ENCODE results near the gene DEF6.
"Not testable (repeated sequence)": the region's sequence is repeated elsewhere in the genome, so short reads cannot be mapped to it uniquely, and the experiment has no call there.

Gene DEF6

DNA sequence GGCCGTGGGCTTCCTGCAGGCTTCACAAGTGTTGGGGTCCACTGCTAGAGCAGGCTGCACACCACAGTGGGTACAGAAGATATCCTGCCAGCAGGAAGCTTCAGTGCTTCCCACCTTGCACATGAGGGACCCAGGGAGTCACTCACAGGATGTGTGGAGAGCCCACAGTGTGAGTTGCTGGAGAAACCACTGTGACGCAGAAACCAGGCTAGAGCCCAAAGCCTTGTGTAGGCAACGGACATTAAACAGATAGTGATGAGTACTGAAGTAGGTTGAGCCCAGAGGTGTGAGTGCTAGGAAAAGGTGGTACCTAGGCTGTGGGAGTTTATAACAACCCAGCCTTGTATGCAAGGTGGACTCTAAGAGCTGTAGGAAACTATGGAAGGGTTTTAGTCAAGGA, 18.9 kb upstream of the DEF6 start:
- no peak for DNase-seq (ENCODE audit: low spot score)
- FAIRE-seq: no peak

DNA sequence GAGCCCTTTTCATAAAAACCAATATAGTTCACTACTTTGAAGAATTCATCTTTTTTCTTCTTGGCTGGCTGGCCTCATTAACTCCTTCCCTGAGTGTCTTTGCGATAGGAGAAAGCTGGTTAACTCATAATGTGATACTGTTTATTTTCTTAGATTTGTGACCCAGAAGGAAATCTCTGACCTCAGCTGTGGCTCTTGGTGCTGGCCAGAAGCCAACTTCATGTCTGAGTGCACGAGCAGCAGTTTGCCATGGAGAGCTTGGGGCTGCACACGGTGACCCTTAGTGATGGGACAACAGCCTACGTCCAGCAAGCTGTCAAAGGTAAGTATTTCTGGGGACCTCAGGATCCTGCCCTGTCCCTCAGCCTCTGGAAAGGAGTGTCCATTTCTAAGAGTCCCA, 16.7 kb upstream of the DEF6 start:
- DNase-seq (ENCODE audit: low spot score): no peak
- no peak for FAIRE-seq

- DNase-seq (ENCODE audit: low spot score) (no peak), FAIRE-seq (no peak)
These were observed 15.1 kb upstream of the DEF6 start for GRCh38 chr6:35282472-35282871.

DNA sequence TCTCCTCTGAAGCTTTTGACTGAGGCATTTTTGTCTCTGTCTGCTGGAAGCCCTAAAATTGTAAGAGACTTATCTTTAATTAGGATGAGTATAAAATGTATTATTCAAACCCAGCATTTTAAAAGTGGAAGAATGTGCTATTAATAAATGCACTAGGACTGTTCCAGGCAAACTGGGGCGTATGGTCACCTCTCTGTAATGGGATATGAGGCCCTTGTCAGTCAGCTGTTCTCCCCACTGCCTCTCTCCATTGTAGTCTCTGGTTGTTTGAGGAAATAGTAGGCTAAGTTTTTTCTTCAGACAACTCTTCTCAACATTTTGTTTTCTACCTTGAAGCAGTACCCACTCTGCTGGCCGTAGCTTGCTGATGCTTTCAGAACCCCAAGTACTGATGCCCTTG, 14.3 kb upstream of the DEF6 start:
- DNase-seq (ENCODE audit: low spot score) (no peak), FAIRE-seq (no peak)

- no peak for FAIRE-seq
These were observed 9.8 kb upstream of the DEF6 start for GRCh38 chr6:35287671-35288396.

GRCh38 chr6:35288834-35289233, 8.8 kb upstream of the DEF6 start:
- no peak for DNase-seq (ENCODE audit: low spot score)
- no peak for FAIRE-seq

More at GRCh38 chr6:35287671-35288396, 9.8 kb upstream of the DEF6 start:
- no peak for DNase-seq (ENCODE audit: low spot score)

GRCh38 chr6:35291491-35291890, 6.1 kb upstream of the DEF6 start:
- DNase-seq (ENCODE audit: low spot score): no peak
- no peak for FAIRE-seq

DNA sequence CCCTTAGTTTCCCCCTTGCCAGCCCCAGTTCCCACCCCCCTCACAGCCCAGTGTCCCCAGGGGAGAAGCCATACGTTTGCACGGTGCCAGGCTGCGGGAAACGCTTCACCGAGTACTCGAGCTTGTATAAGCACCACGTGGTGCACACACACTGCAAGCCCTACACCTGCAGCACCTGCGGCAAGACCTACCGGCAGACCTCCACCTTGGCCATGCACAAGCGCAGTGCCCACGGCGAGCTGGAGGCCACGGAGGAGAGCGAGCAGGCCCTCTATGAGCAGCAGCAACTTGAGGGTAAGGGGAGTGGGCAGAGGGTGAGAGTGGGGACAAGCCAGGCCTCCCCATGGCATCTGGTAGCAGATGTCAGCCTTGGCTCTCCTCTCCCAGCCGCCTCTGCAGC, 5.1 kb upstream of the DEF6 start:
- FAIRE-seq: no peak
- no peak for DNase-seq (ENCODE audit: low spot score)

GRCh38 chr6:35293681-35294080, 3.9 kb upstream of the DEF6 start:
- FAIRE-seq (no peak), DNase-seq (ENCODE audit: low spot score) (no peak)

GRCh38 chr6:35294308-35294945, 3.2 kb upstream of the DEF6 start:
- peak; percentile 73 for FAIRE-seq
- peak; percentile 78 for DNase-seq (ENCODE audit: low spot score)

DNA sequence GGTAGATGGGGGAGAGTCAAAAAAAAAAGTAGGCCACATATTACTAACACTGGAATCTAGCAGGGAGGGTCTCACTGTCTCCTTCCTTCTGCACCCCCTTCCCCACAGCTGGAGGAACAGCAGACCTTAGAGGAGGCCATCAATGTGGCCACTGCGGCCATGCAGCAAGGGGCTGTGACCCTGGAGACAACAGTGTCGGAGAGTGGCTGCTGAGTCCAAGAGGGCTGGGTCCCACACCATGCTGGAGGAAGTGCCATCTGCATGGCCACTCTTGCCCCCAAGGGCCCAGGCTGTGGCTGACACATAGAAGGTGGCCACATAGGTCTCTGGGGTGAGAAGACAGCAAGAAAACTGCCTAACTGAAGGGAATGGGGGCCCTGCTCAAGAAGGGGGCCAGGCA, 2.6 kb upstream of the DEF6 start:
- no peak for FAIRE-seq

DNA sequence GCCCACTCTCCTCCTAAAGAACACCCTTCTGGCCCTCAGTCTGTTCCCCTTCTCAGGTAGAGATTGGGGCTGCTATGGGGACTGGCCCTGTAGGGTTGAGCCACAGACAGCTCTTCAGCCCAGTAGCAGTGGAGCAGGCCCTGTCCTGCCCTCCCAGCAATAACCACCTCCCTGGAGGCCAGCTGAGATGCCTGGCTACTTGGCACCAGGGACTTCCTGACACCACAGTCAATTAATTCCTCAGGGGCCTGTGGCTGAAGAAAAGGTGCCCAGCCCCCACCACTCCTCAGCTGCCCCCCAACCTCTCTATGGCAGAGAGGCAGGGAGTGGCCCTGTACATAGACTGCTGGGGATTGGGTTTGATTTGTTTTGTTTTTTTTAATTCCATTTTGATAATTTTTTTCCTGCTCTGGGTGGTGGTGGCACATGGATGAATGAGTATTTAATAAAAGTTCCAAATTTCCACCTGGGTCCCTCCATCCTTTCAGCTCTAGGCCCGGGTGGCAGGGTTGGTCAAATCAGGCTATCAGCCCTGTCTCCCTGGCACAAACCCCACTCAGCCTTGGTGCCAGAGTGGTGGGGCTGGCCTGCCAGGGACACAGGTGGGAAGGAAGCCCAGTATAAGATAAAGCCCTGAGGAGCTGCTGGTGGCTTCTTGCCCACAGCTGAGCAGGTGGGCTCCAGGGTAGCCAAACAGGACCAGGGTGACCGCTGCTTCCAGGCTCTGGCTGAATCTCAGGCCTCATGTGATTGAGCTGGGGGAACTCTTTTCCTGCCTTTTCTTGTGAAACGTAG, 1.9 kb upstream of the DEF6 start:
- FAIRE-seq (no peak), DNase-seq (ENCODE audit: low spot score) (no peak)

More for the DNA sequence above, 2.6 kb upstream of the DEF6 start:
- no peak for DNase-seq (ENCODE audit: low spot score)

GRCh38 chr6:35296931-35297600, 552 bp upstream of the DEF6 start:
- DNase-seq (ENCODE audit: low spot score) (no peak), FAIRE-seq (no peak)

- DNase-seq (ENCODE audit: low spot score) (no peak), FAIRE-seq (no peak)
These were observed 1.1 kb downstream of the DEF6 start for GRCh38 chr6:35298625-35299140.

- FAIRE-seq (no peak), DNase-seq (ENCODE audit: low spot score) (no peak)
These were observed 2.1 kb downstream of the DEF6 start for GRCh38 chr6:35299674-35300073.

DNA sequence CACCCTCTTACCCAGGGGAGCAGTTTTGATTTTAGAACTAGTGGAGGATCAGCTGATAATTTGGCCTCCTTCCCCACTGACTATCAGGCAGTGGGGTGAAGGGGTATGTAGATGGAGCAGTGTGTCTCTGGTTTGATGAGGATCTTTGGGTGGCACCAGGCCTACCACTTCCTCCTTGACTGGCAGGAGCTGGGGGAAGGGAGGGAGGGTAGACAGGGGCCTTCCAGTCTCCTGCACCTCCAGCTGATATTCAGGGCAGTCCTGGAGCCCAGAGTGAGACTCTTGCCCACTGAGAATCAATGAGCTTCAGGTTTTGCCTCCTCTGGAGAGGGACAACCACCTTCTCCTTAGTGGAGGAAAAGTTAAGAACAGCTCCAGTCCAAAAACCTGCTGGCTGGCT, 3.2 kb downstream of the DEF6 start:
- DNase-seq (ENCODE audit: low spot score): no peak
- FAIRE-seq: no peak

DNA sequence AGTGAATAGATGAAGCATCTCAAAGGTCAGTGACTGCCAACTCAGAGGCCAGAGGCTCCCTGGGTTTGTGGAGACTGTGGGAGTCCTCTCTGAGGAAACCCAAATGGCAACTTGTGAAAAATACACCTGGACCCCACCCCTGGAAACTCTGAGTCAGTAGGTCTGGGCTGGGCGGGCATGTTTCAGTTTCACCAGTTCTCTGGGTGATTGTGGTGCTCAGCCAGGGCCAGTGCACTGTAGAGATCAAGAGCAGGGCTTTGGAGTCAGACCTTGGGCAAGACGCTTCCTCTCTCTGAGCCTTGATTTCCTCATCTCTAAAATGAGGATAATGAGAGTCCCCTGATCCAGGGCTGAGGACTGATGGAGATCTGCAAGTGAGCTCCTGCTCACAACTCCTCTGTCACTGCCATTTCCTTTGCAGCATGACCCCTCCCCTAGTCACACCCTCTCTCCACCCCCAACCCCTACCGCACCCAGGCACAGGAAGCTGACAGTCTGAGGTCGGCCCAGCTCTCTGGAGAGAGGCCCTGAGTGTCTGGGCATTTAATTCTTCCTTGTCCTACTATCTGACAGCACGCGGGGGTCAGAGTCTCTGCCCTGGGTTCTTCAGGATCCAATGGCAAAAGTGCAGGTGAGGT, 5.1 kb downstream of the DEF6 start:
- FAIRE-seq (no peak), DNase-seq (ENCODE audit: low spot score) (peak; percentile 54)

DNA sequence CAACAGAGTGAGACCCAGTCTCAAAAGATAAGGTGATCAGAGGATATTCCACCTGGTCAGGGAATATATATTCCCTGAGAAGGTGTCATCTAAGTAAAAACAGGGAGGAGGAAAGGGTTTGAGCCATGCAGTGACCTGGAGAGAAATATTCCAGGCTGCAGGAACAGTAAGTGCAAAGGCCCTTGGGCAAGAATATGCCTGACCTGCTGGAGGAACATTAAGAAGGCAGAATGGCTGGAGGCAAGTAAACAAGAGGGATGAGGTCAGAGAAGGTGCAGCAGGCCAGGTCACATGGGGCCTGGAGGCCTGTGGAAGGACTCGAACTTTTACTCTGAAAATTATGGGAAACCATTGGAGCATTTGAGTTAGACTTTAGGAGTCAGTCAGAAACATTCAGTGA, 6.7 kb downstream of the DEF6 start:
- no peak for FAIRE-seq
- no peak for DNase-seq (ENCODE audit: low spot score)

DNA sequence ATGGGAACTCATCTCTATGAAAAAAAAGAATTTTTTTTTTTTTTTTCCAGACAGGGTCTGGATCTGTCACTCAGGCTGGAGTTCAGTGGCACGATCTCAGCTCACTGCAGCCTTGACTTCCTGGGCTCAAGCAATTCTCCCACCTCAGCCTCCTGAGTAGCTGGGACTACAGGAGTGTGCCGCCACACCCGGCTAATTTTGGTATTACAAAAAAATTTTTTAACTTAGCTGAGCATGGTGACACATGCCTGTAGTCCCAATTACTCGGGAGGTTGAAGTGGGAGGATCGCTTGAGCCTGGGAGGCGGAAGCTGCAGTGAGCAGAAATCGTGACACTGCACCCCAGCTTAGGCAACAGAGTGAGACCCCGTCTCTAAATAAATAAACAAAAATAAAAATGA, 7.5 kb downstream of the DEF6 start:
- DNase-seq (ENCODE audit: low spot score) (no peak), FAIRE-seq (no peak)

- not testable (repeated sequence) for FAIRE-seq; DNase-seq (ENCODE audit: low spot score)
These were observed 9.5 kb downstream of the DEF6 start for GRCh38 chr6:35307138-35307537.

DNA sequence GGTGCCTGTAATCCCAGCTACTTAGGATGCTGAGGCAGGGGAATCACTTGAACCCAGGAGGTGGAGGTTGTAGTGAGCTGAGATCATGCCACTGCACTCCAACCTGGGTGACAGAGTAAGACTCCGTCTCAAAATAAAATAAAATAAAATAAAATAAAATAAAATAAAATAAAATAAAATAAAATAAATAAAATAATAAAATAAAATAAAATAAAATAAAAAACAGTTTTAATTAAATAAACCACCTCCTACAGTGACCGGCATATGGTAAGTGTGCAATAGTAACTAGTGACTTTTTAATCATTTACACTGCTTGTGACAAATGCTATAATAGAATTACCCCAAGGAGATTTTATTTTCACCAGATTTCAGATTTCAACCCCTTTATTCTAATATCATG, 10.9 kb downstream of the DEF6 start:
- FAIRE-seq; DNase-seq (ENCODE audit: low spot score): not testable (repeated sequence)

Measured in urothelium cell line (cell line).